H9 (cell line): Measurements from ENCODE around the gene UPK3A. TPM values are rescaled to one million over a fixed set of nuclear protein-coding genes. Genes with fewer than 3 reads are reported as not detected.

Source experiments
- DNase-seq: peaks from one replicate; pipeline ENCODE4 v3.0.0-alpha.2; 2017
- H2AFZ ChIP-seq: one replicate; pipeline ENCODE4 v1.6.1; 2013; ENCODE audit warnings: mild to moderate bottlenecking, low read length, control low read depth, moderate library complexity
- H2AK5ac ChIP-seq: 2 replicates; pipeline ENCODE4 v1.6.1; 2013; ENCODE audit warnings: low read length, control low read depth, mixed read lengths; ENCODE audit not compliant: insufficient read length
- H2BK120ac ChIP-seq: one replicate; pipeline ENCODE4 v1.6.1; 2013; ENCODE audit warnings: low read depth, mild to moderate bottlenecking, low read length, control low read depth, inconsistent platforms; ENCODE audit not compliant: poor library complexity, severe bottlenecking
- H2BK12ac ChIP-seq: 2 replicates; pipeline ENCODE4 v1.6.1; 2013; ENCODE audit warnings: low read length, control low read depth, mixed read lengths, low read depth; ENCODE audit not compliant: insufficient read length
- H2BK15ac ChIP-seq: 2 replicates; pipeline ENCODE4 v1.6.1; 2013; ENCODE audit warnings: low read depth, low read length, control low read depth
- H2BK20ac ChIP-seq: one replicate; pipeline ENCODE4 v1.6.1; 2013; ENCODE audit warnings: low read depth, mild to moderate bottlenecking, low read length, control low read depth, inconsistent platforms; ENCODE audit not compliant: poor library complexity, severe bottlenecking
- H2BK5ac ChIP-seq: 2 replicates; pipeline ENCODE4 v1.6.1; 2013; ENCODE audit warnings: low read length, control low read depth, mixed read lengths; ENCODE audit not compliant: insufficient read length
- H3K14ac ChIP-seq: 2 replicates; pipeline ENCODE4 v1.6.1; 2013; ENCODE audit warnings: low read length, control low read depth; ENCODE audit not compliant: insufficient read depth
- H3K18ac ChIP-seq: 2 replicates; pipeline ENCODE4 v1.6.1; 2013; ENCODE audit warnings: low read depth, mild to moderate bottlenecking, mixed read lengths, low read length, control low read depth; ENCODE audit not compliant: insufficient read length
- H3K23ac ChIP-seq: 2 replicates; pipeline ENCODE4 v1.6.1; 2013; ENCODE audit warnings: low read length, control low read depth, mixed read lengths, low read depth; ENCODE audit not compliant: insufficient read length
- H3K23me2 ChIP-seq: 2 replicates; pipeline ENCODE4 v1.6.1; 2013; ENCODE audit warnings: low read depth, mild to moderate bottlenecking, mixed read lengths, low read length, control low read depth; ENCODE audit not compliant: insufficient read length, poor library complexity, severe bottlenecking
- H3K27ac ChIP-seq: 2 replicates; pipeline ENCODE4 v1.5.1; 2013; ENCODE audit warnings: low read length, control low read depth, mixed read lengths, low read depth; ENCODE audit not compliant: insufficient read length
- H3K27me3 ChIP-seq: 2 replicates; pipeline ENCODE4 v1.6.1; 2013; ENCODE audit warnings: low read length, control low read depth, inconsistent platforms; ENCODE audit not compliant: insufficient read depth
- H3K4ac ChIP-seq: 2 replicates; pipeline ENCODE4 v1.6.1; 2013; ENCODE audit warnings: low read depth, mild to moderate bottlenecking, control low read depth, inconsistent platforms, low read length, moderate library complexity
- H3K4me1 ChIP-seq: 2 replicates; pipeline ENCODE4 v1.6.1; 2013; ENCODE audit warnings: low read length, control low read depth, inconsistent platforms; ENCODE audit not compliant: insufficient read depth
- H3K4me2 ChIP-seq: 2 replicates; pipeline ENCODE4 v1.6.1; 2013; ENCODE audit warnings: low read length, control low read depth, mixed read lengths; ENCODE audit not compliant: insufficient read length, insufficient read depth
- H3K56ac ChIP-seq: 2 replicates; pipeline ENCODE4 v1.6.1; 2013; ENCODE audit warnings: low read depth, mild to moderate bottlenecking, mixed read lengths, low read length, control low read depth; ENCODE audit not compliant: insufficient read length
- H3K79me1 ChIP-seq: 2 replicates; pipeline ENCODE4 v1.6.1; 2013; ENCODE audit warnings: low read depth, mild to moderate bottlenecking, moderate library complexity, low read length, control low read depth, inconsistent platforms; ENCODE audit not compliant: insufficient read depth, poor library complexity, severe bottlenecking
- H3K79me2 ChIP-seq: 2 replicates; pipeline ENCODE4 v1.6.1; 2013; ENCODE audit warnings: low read length, control low read depth, inconsistent platforms; ENCODE audit not compliant: insufficient read depth
- H3K9ac ChIP-seq: 2 replicates; pipeline ENCODE4 v1.6.1; 2013; ENCODE audit warnings: low read length, control low read depth, mixed read lengths; ENCODE audit not compliant: insufficient read length; ENCODE audit errors: extremely low read depth
- H3K9me3 ChIP-seq: one replicate; pipeline ENCODE4 v1.6.1; 2013; ENCODE audit warnings: low read depth, low read length, inconsistent platforms; ENCODE audit not compliant: control insufficient read depth
- H3T11ph ChIP-seq: one replicate; pipeline ENCODE4 v1.6.1; 2013; ENCODE audit warnings: mild to moderate bottlenecking, low read length, control low read depth, inconsistent platforms
- H4K20me1 ChIP-seq: one replicate; pipeline ENCODE4 v1.6.1; 2013; ENCODE audit not compliant: control insufficient read depth, insufficient read length, insufficient read depth
- H4K5ac ChIP-seq: 2 replicates; pipeline ENCODE4 v1.6.1; 2013; ENCODE audit warnings: low read depth, mild to moderate bottlenecking, mixed read lengths, low read length, control low read depth; ENCODE audit not compliant: insufficient read length
- H4K8ac ChIP-seq: replicated peaks from 2 replicates; pipeline ENCODE4 v1.6.1; 2013; ENCODE audit warnings: low read length, control low read depth, mixed read lengths, low read depth; ENCODE audit not compliant: insufficient read length
- H4K91ac ChIP-seq: 2 replicates; pipeline ENCODE4 v1.6.1; 2013; ENCODE audit warnings: low read depth, mild to moderate bottlenecking, moderate library complexity, mixed read lengths, low read length, control low read depth; ENCODE audit not compliant: insufficient read length
- H3K27ac Mint-ChIP-seq, 3 experiments: 2 replicates in 2 of 3; 3 replicates in 1 of 3; pipeline ENCODE4 v1.8.0; 2020 to 2021; ENCODE audit warnings: mixed read lengths in 3 of 3, mild to moderate bottlenecking in 1 of 3, moderate library complexity in 1 of 3
- H3K27me3 Mint-ChIP-seq: 2 replicates; pipeline ENCODE4 v1.8.0; 2021; ENCODE audit warnings: low read depth, mild to moderate bottlenecking, moderate library complexity, mixed read lengths
- H3K36me3 Mint-ChIP-seq, 3 experiments: 2 replicates in 2 of 3; 3 replicates in 1 of 3; pipeline ENCODE4 v1.8.0; 2020 to 2021; ENCODE audit warnings: low read depth in 3 of 3, mixed read lengths in 3 of 3; ENCODE audit not compliant: insufficient read depth in 1 of 3
- H3K4me1 Mint-ChIP-seq, 2 experiments: 2 replicates each; pipeline ENCODE4 v1.8.0; 2020; ENCODE audit warnings: mixed read lengths in 2 of 2
- H3K4me3 Mint-ChIP-seq, 2 experiments: 2 replicates in 1 of 2; 3 replicates in 1 of 2; pipeline ENCODE4 v1.8.0; 2020 to 2021; ENCODE audit warnings: mild to moderate bottlenecking in 2 of 2, mixed read lengths in 2 of 2, moderate library complexity in 1 of 2
- H3K9me3 Mint-ChIP-seq, 2 experiments: 2 replicates in 1 of 2; 3 replicates in 1 of 2; pipeline ENCODE4 v1.8.0; 2020; ENCODE audit warnings: mild to moderate bottlenecking in 2 of 2, mixed read lengths in 2 of 2, moderate library complexity in 1 of 2
- WGBS: extraction: QIAGEN DNeasy Blood & Tissue Kit; methylation state at CpG from one replicate; pipeline ENCODE4 v1.1.7; 2013; ENCODE audit warnings: missing lambda C conversion rate, low lambda C conversion rate, mixed read lengths; ENCODE audit not compliant: insufficient read length; ENCODE audit errors: extremely low coverage; 5-methylcytosine and 5-hydroxymethylcytosine counted together
- total RNA-seq: library from RNA; stranded (reverse); gene quantifications from 2 replicates; pipeline ENCODE4 v1.2.1, GENCODE V29; 2021
- TF ChIP-seq, protein P1 (sequence below): fragments of 200-600 bp; sonication (generic); conservative IDR thresholded peaks from 3 replicates; pipeline ENCODE4 v1.8.0; 2021; ENCODE audit warnings: antibody characterized with exemption, mild to moderate bottlenecking

UPK3A gene
- total RNA-seq, 1 experiment from 2014 or later, result not detected

DNA sequence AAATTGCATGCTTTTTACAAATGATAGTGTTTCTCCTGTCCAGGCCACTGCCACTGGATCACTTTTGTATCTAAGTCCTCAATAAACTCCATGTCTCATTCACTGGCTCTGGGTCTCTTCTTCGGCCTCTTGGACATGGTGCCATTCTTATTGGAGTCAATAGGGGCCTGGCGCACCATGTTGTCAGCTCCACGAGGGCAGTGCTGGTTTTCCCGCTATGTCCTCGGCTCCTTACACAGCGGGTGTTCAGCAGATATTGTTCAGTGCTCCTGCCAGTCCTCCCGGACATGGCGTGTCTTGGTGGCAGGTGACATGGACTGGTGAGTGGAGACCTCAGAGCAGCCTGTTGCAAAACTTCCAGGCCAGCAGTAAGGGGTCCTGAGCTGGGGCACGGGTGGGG, 21.4 kb downstream of the UPK3A start:
- Histone ChIP-seq H2BK15ac (no peak overlapping the region), H2AFZ (no peak overlapping the region), H4K20me1 (no peaks in the 10 kb centered on the region), H3K79me2 (no peaks in the 10 kb centered on the region), H2AK5ac (no peak overlapping the region), H3K9me3 (no peaks in the 10 kb centered on the region), H2BK120ac (no peak overlapping the region), H3K4ac (no peak overlapping the region), H4K91ac (no peak overlapping the region), H3K56ac (no peak overlapping the region), H3T11ph (no peak overlapping the region), H3K23ac (no peak overlapping the region), H3K9ac (no peak overlapping the region), H3K14ac (no peak overlapping the region), H3K4me1 (peaks cover 4% of the 10 kb centered on the region; the same call in 1 of the 2 replicates), H2BK12ac (no peak overlapping the region), H2BK20ac (no peak overlapping the region), H3K4me2 (no peak overlapping the region), H3K18ac (no peak overlapping the region), H4K8ac (no peak overlapping the region), H3K79me1 (no peaks in the 10 kb centered on the region), H2BK5ac (no peak overlapping the region), H4K5ac (no peak overlapping the region), H3K27me3 (no peaks in the 10 kb centered on the region), H3K23me2 (peaks cover 13% of the 10 kb centered on the region), H3K27ac (no peak overlapping the region)
- WGBS, result no CpG with 5 or more reads among the region's 9 CpGs
- Mint-ChIP-seq H3K27me3 (peaks cover 8% of the 10 kb centered on the region), H3K27ac (peak overlapping the region in 1 of 3 experiments; percentile 48; a peak in 2 of 7 replicates), H3K9me3 (no peaks in the 10 kb centered on the region), H3K36me3 (peaks cover 0 to 4% (median 0%) of the 10 kb centered on the region in 3 experiments; a peak in 3 of 7 replicates), H3K4me3 (no peak overlapping the region), H3K4me1 (peaks cover 18 to 19% of the 10 kb centered on the region in 2 experiments)
- no peak for DNase-seq
- TF ChIP-seq, protein P1, sequence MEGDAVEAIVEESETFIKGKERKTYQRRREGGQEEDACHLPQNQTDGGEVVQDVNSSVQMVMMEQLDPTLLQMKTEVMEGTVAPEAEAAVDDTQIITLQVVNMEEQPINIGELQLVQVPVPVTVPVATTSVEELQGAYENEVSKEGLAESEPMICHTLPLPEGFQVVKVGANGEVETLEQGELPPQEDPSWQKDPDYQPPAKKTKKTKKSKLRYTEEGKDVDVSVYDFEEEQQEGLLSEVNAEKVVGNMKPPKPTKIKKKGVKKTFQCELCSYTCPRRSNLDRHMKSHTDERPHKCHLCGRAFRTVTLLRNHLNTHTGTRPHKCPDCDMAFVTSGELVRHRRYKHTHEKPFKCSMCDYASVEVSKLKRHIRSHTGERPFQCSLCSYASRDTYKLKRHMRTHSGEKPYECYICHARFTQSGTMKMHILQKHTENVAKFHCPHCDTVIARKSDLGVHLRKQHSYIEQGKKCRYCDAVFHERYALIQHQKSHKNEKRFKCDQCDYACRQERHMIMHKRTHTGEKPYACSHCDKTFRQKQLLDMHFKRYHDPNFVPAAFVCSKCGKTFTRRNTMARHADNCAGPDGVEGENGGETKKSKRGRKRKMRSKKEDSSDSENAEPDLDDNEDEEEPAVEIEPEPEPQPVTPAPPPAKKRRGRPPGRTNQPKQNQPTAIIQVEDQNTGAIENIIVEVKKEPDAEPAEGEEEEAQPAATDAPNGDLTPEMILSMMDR, result no peak
